Right forelimb (tissue), 1 donor: Measurements from ENCODE around the gene UBL4A.

Experiments used
- DNase-seq: peaks from one replicate; pipeline ENCODE4 v3.0.0-alpha.2; 2018

The UBL4A gene

DNA sequence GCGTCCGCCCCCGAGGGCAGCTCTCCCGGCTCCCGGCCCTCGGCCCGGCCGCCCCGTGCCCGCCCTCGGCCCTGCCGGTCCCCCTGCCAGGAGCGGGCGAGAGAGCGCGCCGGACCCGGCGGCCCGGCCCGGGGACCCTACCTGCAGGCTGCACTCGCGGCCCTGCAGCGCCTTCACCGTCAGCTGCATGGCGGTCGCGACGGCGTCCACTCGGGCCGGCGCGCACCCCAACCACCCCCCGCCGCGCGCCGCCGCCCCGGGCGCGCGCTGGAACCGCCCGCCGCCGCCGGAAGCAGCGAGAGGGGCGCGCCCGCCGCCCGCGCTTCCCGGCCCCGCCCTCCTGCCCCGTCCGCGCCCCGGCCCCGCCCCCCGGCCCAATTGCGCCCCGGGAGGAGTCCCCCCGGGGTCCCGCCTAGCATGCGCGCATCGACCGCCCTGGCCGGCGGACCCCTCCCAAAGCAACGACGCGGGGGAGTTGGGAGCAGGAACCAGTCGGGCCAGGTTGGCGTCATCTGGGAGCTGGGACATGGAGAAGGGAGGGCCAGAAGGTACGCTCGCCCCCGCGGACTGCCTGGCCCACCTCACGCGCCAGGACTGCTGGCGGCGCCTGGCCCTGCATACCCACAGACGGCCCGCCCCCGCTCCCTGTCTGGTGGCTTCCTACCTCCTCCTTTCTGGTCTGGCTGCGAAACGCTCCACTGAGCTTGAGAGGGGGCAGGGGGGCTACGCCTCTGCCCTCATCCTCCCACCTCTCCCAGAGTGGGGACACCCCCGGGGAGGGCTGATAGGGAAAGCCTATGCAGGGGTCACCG is at the start of gene UBL4A:
UBL4A (minus strand) TSS at position 220 of the 812 bp plus-strand sequence; CDS start at position 189, 31 bp downstream.
- DNase-seq: peak; percentile 66

DNA sequence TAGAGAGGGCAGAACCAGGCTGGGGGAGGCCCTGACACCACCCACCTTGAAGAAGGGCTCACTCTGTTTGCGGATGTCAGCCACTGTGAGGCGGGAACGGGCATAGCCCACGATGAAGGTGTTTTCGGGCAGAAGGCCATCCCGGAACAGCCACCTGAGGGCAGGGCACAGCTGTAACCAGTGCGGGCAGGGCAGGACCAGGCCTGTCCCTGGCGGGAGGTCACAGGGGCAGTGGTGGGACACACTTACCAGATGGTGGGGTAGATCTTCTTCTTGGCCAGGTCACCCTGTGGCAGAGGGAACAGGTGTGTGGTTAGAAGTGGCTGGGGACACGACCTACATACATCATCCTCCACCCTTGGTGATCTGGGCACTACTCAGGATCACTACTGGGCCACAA is 49.5 kb upstream of the UBL4A start:
- no peak for DNase-seq

DNA sequence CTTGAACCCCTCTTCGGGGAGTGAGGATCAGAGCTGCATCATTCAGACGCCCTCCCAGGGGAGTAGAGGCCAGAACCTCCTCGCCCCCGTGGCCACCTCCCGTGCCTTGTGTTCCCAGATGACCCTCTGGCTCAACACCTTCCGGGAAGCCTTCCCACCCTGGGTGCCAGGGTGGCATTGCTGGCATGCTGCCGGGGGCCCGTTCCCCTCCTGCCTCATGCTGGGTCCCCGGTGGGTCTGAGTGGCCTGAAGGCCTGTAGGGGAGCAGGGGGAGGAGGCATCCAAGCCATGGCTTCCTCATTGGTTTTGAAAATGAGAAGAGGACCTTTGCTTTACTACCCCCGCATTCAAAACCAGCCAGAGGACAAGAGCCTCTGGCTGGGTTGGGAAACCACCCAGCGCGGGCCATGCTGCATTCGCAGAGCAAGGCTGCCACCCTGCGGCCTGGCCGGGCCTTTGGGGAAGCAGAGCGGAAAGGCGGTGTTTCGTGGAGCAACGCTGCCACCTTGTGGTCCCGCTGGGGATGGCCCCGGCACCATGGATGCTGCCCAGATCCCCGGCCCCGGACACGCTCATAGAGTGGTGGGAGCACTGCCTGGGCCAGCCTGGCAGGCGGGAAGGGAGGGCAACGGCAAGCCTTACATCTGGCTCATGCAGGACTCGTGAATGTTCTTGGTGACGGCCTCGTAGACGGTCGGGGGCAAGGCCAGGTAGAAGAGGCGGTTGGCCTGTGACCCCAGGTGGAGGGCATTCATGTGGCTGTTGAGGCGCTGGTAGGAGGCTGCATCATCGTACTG is 48.3 kb upstream of the UBL4A start:
- DNase-seq: peak; percentile 91

DNA sequence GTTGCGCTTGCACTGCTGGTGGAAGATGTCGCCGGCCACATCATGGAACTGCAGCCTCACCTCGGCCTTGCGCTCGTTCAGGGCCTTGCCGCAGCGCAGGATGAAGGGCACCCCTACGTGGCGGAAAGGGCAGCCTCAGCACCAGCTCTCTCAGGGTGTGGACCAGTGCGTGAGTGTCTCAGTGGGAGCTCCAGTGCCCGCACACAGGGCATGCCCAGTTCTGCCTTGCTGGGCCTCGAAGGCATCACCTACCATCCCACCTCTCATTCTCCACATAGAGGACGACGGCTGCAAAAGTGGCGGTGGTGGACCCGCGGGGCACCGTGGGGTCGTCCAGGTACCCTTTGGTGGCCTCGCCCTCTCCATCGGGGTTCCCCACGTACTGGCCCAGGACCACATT is 46.3 kb upstream of the UBL4A start:
- no peak for DNase-seq

DNA sequence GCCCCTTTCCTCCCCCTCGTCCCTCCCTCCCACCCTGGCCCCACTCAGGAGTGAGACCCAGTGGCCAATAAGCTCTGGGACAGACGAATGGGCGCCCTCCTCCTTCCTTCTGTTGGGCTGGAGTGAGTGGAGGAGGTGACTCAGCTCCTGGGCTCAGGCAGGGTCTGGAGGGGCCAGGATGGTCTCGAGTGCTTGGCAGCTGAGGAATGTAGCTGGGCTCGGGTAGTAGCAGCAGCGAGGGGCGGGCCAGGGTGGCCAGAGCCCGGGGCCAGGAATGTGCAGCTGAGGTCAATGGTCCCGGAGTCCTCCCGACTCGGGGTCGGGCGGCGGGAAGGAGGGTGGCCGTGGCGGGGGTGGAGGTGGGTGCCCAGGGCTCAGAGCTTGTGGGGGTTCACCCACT is 45.2 kb upstream of the UBL4A start:
- no peak for DNase-seq

DNA sequence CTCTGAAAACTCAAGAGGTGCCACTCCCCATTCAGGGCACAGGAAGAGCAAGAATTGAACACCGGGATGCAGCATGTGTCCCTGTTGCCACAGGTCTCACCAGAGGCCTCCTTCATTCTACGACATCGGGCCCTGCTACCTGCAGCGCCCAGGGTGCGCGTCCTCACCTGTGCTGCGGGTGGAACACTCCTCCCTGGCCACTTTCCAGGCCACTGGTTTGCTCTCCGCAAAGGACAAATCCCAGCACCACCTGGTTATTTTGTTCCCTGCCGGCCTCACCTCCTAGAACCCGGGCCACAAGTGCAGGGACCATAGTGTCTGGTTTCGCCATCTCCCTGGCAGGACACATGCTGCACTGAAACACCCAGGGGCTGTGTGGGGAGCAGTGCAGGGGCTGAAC is 43.9 kb upstream of the UBL4A start:
- DNase-seq: no peak

DNA sequence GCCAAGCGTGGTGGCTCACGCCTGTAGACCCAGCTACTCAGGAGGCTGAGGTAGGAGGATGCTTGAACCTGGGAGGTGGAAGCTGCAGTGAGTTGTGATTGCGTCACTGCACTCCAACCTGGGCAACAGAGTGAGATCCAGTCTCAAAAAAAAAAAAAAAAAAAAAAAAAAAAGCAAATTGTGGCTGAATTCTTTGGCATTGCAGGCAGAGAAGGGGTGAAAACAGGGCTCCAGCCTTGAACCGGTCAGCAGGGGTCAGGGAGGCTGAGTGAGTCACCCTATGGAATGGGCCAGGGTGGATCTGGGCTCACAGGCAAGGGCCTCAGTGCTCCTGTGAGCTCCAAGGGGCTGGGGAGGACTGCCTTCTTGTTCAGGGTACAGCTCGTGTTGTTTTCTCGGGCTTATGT is 42.8 kb upstream of the UBL4A start:
- DNase-seq: no peak

DNA sequence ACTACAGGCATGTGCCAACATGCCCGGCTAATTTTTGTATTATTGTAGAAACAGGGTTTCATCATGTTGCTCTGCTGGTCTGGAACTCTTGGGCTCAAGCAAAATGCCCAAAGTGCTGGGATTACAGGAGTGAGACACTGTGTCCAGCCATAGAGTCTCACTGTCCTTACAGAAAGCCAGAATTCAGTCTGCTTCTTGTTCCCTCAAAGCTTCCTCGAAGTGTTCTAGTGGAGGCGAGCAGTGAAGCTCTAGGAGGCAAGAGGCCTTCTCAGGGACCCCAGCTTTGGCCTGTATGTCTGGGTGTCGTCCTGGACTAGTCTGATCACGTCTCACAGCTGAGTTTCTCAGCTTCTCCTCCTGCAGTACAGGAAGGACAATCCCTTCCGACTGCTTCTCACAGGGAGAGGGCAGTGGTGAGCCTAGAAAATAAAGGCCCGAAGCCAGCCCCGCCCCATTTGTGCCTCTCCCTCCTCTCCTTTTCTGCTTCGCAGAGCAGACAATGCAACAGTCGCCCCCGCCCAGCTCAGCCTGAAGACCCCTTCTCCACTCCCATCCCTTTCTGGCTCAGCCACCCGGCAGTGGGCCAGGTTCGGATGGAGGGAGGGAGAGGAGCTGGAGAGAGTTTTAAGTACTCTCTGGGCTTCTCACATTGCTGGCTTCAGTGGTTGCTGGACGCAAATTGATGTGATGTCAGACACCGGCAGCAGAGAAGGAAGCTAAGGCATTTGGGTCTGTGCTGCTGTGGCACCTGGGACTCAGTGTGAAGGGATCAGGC is 40.7 kb upstream of the UBL4A start:
- DNase-seq: peak; percentile 89

DNA sequence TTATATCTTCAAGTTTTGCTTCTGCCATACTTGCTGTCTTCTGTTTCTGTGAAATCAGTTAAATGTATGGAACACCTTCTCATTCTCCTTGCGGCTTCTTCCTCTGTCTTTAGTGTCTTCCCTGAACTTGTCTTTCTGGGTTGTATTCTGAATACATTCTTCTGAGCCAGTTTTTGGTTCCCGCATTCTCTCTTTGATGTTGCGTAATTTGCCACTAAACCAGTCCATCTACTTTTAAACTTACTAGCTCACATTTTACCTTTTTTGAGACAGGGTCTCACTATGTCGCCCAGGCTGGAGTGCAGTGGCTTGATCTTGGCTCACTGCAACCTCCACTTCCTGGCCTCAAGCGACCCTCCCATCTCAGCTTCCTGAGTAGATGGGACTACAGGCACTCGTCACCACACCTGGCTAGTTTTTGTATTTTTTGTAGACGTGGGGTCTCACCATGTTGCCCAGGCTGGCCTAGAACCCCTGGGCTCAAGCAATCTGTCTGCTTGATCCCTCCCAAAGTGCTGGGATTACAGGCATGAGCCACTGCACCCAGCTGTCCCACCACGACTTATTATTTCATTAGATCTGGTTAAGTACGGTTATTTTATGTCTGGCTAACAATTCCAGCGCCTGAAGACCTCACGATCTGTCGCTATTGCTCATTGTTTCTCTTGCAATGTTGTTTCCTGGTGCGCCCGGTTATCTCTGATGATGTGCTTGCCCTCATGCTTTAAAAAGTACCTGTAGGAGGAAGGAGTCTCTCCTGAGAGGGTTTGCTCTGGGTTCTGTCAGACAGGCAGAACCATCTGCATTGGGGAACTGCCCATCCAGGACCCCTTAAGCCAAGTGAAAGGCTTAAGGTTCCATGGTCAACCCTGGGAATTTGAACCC is 39.4 kb upstream of the UBL4A start:
- no peak for DNase-seq

DNA sequence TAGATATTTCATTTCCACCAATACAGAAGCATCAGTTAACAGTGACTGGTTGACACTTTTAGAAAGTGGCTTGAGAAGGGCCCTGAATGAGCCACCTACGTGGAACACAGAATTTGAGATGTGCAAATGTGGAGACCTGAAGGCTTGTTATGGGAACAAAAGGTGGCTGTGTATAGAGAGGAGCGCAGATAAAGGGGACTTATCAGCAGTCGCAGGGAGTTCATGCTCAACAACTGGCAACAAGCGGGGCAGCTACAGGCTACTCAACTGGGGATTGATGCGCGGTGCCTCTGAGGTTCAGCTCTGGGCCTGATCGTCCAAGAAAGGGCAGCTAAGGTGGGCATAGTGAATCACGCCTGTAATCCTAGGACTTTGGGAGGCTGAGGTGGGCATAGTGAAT is 33.0 kb upstream of the UBL4A start:
- DNase-seq: no peak

DNA sequence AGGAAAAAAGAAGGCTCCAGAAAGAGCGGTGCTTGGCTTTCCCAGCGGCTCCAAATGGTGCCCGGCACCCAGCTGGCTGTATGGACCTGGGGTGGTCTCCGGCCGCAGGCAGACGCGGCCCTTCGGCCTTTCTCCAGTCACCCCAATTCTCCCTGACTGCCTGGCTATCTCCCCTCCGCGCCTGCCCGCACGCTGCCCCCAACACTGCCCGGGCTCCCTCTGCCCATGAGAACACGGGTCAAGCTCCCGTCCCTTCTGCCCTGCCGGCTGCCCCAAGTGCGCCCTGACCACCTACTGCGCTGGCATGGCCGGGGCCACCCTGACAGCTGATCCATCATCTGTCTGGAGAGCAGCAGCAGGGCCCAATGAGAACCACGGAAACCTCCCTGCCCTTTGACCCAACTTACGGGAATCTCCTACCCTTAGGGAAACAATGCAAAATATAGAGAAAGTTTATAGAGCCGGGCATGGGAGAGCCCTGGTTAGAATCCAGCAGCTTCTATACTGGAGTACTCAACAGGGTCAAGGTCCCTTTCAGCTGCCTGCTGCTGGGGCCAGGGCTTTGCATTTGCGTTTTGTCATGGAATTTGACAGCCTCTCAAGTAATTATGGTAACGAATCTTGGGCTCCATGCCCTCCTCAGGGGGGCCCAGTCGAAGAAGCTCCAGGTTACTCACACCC is 30.8 kb upstream of the UBL4A start:
- DNase-seq: no peak

DNA sequence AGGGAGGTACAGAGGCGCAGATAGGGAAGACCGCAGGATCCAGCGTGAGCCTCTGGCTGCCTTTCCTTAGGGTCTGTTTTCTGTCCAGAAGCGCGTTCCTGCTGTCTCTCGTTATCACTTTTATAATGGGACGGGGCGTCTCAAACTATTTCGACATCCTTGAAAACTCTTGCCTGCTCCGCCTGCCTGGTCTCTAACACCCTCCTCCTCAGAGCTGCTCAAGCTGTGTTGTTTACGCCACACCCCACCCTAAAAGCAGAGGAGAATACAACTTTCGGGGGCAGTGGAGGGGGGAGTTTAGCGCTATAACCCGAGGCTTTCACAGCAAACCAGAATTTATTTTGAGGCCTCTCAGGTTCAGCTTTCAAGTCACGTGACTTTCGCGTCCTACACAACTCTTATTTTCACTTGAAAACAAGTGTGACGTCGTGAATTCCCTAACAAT is 30.3 kb upstream of the UBL4A start:
- no peak for DNase-seq

DNA sequence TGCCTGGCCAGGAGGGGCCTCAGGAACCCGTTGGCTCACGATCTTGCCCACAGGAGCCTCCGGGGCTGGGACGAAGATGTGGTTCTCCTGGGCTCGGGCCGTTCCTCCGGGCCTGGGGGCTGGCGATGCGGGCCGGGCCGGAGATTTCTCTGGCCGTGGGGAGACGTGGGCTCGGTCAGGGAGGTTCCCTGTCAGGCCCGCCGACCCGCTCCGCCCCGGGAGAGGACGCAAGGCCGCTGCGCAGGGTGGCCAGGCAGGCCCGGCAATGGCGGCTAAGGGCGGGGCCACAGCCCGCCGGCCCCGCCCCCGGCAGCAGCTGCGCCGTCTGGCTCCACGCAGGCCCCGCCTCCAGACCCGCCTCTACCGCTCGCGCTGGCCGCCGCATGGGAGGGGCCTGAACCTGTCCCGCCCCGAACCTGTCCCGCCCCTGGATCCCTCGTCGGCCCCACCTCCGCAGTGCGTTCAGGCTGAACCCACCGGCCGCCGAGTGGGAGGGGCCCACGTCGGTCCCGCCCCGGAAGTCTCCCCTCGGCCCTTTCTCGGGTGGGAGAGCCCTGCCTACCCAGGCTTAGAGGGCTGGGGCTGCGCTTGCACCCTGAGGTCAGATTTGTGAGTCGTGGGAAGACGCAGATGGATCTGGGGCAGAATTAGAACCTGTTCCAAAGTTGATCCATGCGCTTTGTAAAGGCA is 29.7 kb upstream of the UBL4A start, which contains the start of gene FAM3A:
FAM3A (minus strand) TSS at position 267 of the 690 bp plus-strand sequence. CDS start 460 bp downstream, outside the sequence.
- DNase-seq: peak; percentile 95

DNA sequence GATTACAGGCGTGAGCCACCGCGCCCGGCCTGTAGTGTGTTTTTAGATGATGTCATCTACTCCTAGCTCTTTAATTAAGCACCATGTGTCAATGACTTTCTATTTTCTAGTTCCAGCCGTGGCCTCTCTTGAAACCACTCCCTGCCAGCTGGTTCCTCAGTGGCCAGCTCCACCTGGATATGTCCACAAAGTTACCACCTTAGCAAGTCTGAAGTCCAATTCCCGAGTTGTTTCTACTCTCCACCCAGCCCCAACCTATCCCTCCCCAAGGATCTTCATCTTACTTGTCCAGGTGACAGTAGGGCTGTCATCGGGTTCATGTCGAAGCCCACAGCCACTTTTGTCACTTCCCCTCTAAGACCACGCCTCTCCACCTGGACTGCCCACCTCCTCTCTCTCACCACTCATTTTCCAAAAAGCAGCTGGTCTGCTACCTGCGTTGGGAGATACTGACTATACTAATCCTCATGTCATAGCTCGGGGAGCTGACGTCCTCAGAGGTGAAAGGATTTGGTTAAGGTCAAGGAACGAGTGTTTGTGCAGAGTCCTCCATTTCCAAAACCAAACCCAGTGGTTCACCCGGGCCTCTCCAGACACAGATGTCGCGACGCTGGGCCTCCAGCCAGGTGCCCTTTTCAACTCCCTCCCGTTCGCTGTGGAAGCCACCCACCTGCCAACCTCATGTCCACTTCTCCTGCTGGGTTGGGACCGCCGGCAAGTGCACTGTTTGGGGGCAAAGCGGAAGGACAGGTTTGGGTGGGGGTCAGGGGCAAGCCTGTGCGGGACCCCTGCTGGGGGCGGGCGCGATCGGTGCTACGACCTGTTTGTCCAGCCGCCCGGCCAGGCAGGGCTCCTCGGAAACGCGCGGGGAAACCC is 28.9 kb upstream of the UBL4A start:
- no peak for DNase-seq

DNA sequence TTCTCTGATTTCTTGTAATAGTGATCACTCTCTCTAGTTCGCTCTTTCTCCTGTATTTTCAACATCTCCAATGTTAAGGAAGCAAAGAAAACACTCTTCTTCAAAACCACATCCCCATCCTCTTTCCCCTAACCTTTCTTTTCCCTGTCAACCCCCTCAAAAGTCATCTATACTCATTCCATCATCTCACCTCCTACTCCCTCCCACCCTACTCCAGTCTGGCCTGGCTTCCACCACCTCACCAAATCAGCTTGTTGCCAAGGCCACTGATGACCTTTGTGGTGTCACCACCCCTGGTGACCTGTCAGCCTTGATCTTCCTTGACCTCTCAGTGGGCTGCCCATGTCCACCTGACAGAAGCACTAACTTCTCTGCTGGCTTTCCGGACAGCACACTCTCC is 27.3 kb upstream of the UBL4A start:
- no peak for DNase-seq

DNA sequence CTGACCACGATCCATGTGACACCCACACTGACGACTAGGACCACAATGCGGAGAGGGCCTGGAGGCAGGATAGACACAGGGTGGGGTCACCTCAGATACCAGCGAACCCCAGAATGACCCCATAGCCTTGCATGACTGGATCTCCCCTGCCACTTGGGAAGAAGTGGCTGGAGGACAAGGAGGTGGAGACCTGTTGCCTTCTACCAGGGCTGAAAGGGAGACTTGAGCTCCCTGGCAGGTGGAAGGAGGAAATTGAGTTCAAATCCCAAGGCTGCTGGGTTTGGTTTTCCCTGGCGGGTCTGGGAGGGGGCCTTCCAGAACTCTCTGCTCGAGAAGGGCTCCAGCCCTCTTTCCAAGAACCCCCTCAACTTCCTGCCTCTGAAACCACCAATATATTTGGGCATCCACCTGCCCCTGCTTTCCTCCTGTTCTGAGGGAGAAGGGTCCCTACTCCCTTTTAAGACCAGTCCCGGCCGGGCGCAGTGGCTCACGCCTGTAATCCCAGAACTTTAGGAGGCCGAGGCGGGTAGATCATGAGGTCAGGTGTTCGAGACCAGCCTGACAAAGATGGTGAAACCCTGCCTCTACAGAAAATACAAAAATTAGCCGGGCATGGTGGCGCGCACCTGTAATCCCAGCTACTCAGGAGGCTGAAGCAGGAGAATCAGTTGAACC is 26.6 kb upstream of the UBL4A start:
- no peak for DNase-seq

DNA sequence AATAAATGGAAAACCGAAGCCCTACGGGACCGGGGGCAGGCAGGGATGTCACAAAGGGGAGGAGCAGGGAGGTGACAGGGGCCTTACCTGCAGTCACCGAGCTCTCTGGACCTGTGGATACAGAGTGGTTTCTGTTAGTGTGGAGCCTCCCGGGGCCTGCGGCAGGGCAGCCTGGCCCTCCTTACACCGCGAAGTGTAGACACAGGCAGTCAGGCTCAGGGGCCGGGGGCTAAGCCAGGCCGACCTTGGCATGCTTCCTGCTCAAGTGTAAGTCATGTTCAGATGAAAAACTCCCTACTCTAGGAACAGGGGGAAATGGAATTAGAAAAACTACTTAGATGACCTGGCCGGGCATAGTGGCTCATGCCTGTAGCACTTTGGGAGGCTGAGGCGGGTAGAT is 25.3 kb upstream of the UBL4A start:
- DNase-seq: no peak

DNA sequence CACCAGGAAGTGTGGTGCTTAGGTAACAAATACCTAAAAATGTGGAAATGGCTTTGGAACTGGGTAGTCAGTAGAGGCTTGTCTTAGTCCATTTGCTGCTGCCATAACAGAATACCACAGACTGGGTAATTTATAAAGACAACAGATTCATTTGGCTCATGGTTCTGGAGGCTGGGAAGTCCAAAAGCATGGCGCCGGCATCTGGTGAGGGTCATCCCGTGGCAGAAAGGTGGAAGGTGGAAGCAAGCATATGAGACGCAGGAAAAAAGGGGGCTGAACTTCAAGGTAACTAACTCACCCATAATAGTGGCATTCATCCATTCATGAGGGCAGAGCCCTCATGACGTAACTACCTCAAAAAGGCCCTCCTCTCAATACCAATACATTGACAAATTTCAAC is 23.0 kb upstream of the UBL4A start:
- no peak for DNase-seq

DNA sequence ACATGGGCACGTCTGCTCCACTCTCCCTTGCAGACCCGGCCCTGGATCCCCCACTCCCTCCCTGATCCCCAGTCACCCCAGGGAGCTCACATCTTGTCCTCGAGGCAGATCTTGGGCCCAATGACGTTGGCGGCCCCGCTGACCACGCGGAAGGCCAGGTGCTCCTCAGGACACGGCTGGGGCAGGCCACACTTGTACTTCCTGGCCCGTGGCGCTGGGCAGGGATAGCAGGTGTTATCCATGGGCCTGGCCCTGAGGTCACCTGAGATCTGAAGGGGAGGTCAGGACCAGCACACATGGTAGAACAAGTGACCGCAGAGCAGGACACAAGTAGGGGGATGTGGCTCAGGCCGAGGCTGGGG is 21.9 kb upstream of the UBL4A start:
- no peak for DNase-seq
